GM19397 (cell line): ENCODE results near the gene SEL1L.
"Not testable (repeated sequence)": the region's sequence is repeated elsewhere in the genome, so short reads cannot be mapped to it uniquely, and the experiment has no call there.

Experiments
- ATAC-seq: cut with Tn5 transposase; IDR thresholded peaks from one replicate; pipeline ENCODE4 v1.9.1; 2021; ENCODE audit warnings: mild to moderate bottlenecking, moderate library complexity; ENCODE audit not compliant: unreplicated experiment

Gene SEL1L

DNA sequence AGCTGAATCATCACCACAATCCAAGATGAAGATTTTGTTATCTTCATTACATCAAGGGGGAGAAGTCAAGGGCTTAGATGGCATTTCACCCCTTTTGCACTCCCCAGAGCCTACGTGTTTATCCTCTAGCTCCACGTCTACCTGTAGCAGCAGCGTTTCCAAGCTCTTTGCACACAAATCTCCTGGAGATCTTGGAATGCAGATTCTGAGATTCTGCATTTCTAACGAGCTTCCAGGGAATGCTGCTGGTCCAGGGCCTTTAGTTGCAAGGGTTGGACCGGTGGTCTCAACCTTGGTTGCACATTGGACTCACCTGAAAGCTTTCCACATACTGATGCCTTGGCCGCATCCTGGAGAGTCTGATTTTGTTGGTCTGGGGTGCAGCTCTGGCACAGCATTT lies 84.1 kb downstream of the SEL1L start:
- ATAC-seq: no peak

DNA sequence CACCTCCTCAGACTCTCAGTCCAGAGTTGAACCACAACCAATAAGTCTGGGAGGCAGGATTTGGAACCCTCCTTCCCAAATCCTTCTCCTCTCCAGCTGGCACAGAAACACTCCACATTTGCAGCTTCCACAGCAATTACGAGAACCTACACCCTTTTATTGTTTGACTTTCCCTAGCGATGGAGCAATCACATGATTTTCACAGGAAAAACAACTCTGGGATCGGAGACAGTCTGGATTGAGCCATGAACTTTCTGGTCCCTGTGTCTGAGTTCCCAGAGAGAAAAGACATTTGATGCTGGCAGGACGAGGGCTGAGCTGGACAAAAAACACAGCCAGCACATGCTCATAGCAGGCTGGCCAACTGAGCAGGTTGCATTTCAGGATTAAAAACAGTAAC lies 84.5 kb downstream of the SEL1L start:
- no peak for ATAC-seq

DNA sequence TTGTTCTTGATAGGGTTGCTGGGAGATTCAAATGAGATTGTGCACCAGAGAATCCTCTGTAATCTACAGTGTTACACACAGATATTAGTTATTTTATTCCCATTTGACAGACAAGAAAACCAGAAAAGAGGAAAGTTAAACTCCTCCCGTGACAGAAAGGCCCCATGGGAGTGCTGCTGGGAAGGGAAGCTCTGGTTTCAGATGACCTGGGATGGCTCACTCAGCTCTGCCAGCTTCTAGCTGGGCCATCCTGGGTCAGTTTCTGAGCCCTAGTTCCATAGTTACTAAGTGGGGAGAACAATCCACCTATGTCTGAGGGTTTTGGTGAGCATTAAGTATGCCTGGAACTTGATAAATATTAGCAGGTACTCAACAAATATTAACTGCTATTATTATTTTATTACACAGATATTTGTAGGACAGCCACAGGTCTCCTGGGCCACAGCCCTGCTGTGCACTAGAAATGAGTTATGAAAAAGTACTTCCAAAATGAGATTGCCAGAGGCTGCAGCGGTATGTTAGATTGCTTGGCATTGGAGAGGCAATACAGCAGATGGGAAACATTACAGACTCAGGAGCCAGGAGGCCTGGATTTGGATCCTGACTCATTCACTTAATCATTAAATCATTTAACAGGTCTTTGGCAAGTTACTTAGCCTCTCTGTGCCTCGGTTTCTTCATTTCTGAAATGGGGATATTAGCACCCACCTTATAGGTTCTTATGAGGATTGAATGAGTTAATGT lies 86.5 kb downstream of the SEL1L start:
- ATAC-seq: no peak

GRCh38 chr14:81446279-81447007 lies 87.2 kb downstream of the SEL1L start:
- ATAC-seq: no peak

GRCh38 chr14:81441626-81442134 lies 92.0 kb downstream of the SEL1L start:
- no peak for ATAC-seq

DNA sequence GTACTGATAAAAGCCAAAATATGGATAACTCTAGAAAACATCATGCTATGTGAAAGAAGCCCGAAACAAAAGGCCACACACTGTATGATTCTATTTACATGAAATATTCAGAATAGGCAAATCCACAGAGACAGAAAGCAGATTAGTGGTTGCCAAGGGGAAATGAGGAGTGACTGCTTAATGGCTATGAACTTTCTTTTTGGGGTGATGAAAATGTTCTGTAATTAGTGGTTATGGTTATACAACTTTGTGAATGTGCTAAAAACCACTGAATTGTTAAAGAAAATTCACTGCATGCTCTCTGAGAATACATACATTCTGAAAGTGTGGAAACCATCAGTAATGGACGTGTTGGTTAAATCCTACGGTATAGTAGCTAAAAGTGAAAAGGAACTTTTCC lies 93.6 kb downstream of the SEL1L start:
- ATAC-seq: no peak

DNA sequence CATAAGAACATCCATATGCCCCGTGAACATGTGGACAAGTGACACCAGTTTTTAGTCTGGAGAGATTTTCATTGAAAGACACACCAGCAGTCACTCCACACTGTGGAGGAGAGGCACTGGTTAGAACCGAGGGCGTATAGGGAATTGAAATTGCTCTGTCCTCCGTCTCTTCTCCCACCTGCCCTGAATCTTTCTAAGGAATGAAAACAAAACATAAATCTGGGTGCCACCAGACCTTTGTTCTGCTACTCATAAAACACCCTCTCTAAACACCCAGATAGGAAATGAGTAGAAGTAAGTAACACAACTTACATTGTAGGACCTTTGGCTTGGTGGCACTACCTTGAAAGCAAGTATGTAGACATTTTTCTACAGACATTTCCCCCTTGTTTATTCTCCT lies 96.4 kb downstream of the SEL1L start:
- no peak for ATAC-seq

DNA sequence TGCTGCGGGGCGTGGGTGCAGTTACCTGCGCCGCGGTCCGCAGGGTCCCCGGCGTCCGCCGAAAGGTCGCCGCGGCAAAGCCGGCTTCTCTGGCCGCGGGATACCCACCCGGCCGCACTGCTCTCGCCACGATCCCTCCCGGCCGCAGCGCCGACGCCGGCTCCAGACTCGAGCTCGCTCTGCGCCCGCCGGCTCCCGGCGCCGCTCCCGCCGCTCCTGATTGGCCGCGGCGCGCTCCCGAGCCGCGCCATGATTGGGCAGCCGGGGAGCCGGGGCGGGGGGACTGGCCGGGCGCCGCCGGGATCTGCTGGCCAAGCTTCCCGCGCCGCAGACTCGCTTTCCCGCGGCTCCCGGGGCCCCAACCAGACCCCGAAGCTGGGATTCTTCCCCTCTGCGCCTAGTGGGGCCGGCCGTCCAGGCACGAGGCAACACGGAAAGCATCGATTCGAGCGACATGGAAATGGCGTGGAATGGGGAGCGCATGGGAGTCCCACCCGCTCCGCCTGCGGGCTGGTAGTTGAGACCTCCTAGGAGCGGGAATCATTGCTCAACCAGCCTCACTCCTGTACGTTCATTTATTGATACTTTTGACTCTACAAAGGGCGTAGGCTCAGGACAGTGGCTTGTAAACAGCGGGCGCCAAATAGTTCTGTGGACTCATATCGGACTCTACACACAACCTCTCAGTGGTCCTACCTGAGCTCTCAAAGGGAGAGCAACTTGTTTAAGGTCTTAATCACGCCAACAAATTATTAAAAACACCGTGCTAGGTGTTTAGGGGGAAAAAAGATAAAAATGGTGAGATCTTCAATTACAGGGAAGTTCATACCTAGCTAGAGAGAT lies 97.1 kb downstream of the SEL1L start:
- ATAC-seq: peak; percentile 75

- ATAC-seq: peak; percentile 31
Measured at GRCh38 chr14:81435391-81436295, 98.0 kb downstream of the SEL1L start.

- ATAC-seq: no peak
Measured at GRCh38 chr14:81435048-81435390, 98.6 kb downstream of the SEL1L start.

GRCh38 chr14:81434230-81434629 lies 99.4 kb downstream of the SEL1L start:
- ATAC-seq: no peak

DNA sequence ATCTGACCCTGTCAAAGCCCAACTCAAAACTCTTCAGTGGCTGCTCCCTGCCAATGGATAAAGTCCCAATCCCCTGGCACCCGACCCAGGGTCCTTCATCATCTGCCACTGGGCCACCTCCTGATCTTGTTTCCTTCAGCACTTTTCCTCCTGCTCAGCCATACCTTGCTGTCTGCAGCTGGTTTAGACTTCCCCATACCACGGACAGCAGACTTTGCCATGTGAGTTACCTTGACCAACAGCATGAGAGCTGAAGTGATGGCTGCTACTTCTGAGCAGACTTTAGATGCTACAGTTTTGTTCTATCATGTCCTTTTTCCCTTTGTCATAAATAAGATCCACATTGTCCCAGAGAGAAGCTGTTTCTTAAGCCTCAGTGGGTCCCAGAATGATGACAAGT lies 100.3 kb downstream of the SEL1L start:
- no peak for ATAC-seq

- no peak for ATAC-seq
Measured at GRCh38 chr14:81432219-81432661, 101.4 kb downstream of the SEL1L start.

- no peak for ATAC-seq
Measured at GRCh38 chr14:81430235-81430634, 103.4 kb downstream of the SEL1L start.

- ATAC-seq: not testable (repeated sequence)
Measured at GRCh38 chr14:81429749-81430148, 103.9 kb downstream of the SEL1L start.

GRCh38 chr14:81429028-81429427 lies 104.6 kb downstream of the SEL1L start:
- no peak for ATAC-seq

GRCh38 chr14:81427348-81428058 lies 106.2 kb downstream of the SEL1L start:
- no peak for ATAC-seq

DNA sequence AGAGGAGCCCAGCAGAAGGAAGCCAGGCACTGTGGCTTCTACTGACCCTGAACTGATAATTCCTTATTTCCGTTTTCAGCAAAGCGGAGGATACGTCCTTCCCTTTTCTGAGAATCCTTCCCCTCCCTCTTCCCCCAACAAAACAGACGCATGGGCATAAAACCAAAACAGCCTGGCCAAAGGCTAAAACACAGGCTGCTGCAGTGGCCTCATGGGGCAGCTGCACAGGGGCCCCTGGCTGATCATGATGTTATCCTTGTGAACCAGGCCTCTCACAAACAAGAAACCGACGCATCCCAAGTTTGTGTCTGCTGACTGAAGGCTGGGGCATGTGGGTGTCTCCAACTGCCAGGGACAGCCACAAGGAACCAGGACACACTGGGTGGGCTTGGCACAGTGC lies 110.1 kb downstream of the SEL1L start:
- no peak for ATAC-seq
